ENCODE results near the gene CBX5. TPM values are rescaled to one million over a fixed set of nuclear protein-coding genes. Genes with fewer than 3 reads are reported as not detected.
A peak's percentile ranks its signal among the peaks of the same experiment; 100 is the strongest.
"Not testable (repeated sequence)": the region's sequence is repeated elsewhere in the genome, so short reads cannot be mapped to it uniquely, and the experiment has no call there.

Gene CBX5
- total RNA-seq, 2 donors from 2014 or later: 49.9 to 52.8 TPM

DNA sequence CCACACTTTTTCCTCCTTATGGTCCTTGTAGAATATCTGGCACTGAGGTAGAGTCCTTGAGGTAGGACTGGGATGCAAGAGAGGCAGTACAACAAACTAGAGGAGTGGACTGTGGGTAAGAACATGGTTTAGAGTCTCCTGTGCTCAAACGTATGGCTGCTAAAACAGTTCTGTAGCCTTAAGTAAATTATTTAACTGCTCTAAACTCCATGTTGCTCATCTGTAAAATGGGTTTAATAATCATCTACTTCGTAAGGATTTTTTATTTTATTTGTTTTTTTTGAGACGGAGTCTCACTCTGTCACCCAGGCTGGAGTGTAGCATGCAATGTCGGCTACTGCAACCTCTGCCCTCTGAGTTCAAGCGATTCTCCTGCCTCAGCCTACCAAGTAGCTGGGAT is 41.4 kb upstream of the CBX5 start:
- Histone ChIP-seq H3K36me3 (no peaks in the 10 kb centered on the region), H3K9me3 (no peaks in the 10 kb centered on the region), H3K27me3 (replicated peaks; ENCODE audit: insufficient read depth) (no peaks in the 10 kb centered on the region), H3K4me1 (replicated peaks) (no peaks in the 10 kb centered on the region), H3K27ac (no peak overlapping the region), H3K4me3 (no peak overlapping the region)
- DNase-seq (ENCODE audit: low spot score): no peak
- intact Hi-C loops (cut with DNase I): loop anchor here (5.0 kb wide), 1 partner anchor 104 kb away; no protein-coding TSS in a partner anchor
- 90% methylated on average over 5 of the region's 5 CpGs for WGBS
- TF ChIP-seq, protein P1, sequence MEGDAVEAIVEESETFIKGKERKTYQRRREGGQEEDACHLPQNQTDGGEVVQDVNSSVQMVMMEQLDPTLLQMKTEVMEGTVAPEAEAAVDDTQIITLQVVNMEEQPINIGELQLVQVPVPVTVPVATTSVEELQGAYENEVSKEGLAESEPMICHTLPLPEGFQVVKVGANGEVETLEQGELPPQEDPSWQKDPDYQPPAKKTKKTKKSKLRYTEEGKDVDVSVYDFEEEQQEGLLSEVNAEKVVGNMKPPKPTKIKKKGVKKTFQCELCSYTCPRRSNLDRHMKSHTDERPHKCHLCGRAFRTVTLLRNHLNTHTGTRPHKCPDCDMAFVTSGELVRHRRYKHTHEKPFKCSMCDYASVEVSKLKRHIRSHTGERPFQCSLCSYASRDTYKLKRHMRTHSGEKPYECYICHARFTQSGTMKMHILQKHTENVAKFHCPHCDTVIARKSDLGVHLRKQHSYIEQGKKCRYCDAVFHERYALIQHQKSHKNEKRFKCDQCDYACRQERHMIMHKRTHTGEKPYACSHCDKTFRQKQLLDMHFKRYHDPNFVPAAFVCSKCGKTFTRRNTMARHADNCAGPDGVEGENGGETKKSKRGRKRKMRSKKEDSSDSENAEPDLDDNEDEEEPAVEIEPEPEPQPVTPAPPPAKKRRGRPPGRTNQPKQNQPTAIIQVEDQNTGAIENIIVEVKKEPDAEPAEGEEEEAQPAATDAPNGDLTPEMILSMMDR (IDR thresholded peaks at IDR 0.05): no peak
- no peak for TF ChIP-seq POLR2A (IDR thresholded peaks at IDR 0.05)
- TF ChIP-seq POLR2AphosphoS5 (IDR thresholded peaks at IDR 0.05): no peak

DNA sequence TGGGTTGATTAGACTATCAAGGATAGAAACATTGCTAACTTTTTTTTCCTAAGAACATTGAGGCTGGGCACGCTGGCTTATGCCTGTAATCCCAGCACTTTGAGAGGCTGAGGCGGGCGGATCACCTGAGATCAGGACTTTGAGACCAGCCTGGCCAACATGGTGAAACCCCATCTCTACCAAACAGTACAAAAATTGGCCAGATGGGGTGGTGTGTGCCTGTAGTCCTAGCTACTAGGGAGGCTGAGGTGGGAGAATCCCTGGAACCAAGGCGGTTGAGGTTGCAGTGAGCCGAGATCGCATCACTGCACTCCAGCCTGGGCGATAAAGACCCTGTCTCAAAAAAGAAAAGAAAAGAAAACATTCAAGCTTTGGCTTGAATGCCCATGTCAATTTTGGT is 32.4 kb upstream of the CBX5 start:
- 93% methylated on average over 7 of the region's 7 CpGs for WGBS
- H3K27ac ChIP-seq; H3K36me3 ChIP-seq; H3K27me3 ChIP-seq (replicated peaks; ENCODE audit: insufficient read depth); H3K4me1 ChIP-seq (replicated peaks); H3K4me3 ChIP-seq; H3K9me3 ChIP-seq; DNase-seq (ENCODE audit: low spot score); intact Hi-C loops (cut with DNase I): not testable (repeated sequence)

DNA sequence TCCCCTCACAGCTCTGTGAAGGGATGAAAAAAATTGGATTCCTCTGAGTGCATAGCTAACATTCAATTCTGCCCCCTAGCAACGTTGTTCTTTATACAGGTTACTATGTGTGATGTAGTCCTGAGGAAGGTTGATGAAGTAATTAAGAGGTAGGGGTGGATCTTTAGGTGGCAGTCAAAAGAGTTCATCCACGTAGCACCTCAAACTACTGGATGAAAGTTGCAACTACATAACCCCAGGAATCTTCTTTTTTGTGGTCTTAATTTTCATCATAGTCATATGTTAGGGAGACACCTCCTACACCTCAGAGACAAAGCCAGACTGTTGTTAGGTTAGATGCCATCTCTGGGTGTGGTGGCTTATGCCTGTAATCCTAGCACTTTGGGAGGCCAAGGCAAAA is 31.1 kb upstream of the CBX5 start:
- no peaks in the 10 kb centered on the region for H3K9me3 ChIP-seq
- no peak for TF ChIP-seq POLR2AphosphoS5 (IDR thresholded peaks at IDR 0.05)
- no peak for TF ChIP-seq POLR2A (IDR thresholded peaks at IDR 0.05)
- TF ChIP-seq, protein P1 (IDR thresholded peaks at IDR 0.05): no peak
- H3K4me1 ChIP-seq (replicated peaks): no peaks in the 10 kb centered on the region
- H3K27me3 ChIP-seq (replicated peaks; ENCODE audit: insufficient read depth): no peaks in the 10 kb centered on the region
- H3K36me3 ChIP-seq: no peaks in the 10 kb centered on the region
- H3K27ac ChIP-seq: no peak overlapping the region
- DNase-seq (ENCODE audit: low spot score): no peak
- no peak overlapping the region for H3K4me3 ChIP-seq
- 59% methylated on average over 2 of the region's 2 CpGs for WGBS
- intact Hi-C loops (cut with DNase I): no loop called here

DNA sequence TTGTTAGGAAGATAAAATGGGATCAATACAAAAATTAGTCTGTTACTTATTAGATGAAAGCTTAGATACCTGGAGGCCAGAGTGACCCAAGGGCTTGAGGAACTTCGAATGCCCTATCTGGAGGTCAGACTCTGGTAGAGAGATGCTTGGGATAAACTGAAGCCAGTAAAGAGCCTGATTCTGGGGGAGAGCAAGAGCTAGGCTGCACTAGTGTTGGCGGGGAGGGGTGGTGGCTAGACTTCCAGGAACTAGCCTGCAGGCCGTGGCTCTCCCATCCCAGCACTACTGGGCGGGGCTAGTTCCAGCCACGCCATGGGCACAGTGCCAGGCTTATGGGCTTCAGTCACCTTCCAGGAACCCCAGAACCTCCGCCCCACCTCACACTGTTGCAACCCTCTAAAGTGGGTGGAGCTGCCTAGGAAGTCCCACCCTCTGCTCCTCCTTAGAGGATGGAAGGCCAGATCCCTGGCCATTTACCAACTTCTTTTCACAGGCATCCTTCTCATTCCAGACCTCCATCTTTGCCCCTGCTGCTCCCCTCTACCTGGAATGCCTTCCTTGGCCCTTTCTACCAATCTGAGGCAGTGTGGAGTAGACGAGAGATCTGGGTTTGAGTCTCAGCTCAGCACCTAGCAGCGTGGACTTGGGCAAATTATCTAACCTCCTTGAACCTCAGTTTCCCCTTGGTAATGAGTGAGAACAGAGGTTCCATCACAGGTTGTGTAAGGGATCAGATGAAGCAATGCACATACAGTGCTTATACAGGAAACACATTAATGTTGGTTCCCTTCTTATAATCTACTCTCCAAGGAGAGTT is 27.2 kb upstream of the CBX5 start:
- Histone ChIP-seq H3K4me1 (replicated peaks) (no peaks in the 10 kb centered on the region), H3K27me3 (replicated peaks; ENCODE audit: insufficient read depth) (no peaks in the 10 kb centered on the region), H3K4me3 (no peak overlapping the region), H3K9me3 (no peaks in the 10 kb centered on the region), H3K27ac (no peak overlapping the region), H3K36me3 (no peaks in the 10 kb centered on the region)
- DNase-seq (ENCODE audit: low spot score): peak; percentile 20
- intact Hi-C loops (cut with DNase I): no loop called here
- TF ChIP-seq POLR2A (IDR thresholded peaks at IDR 0.05): no peak
- TF ChIP-seq, protein P1 (IDR thresholded peaks at IDR 0.05): no peak
- no peak for TF ChIP-seq POLR2AphosphoS5 (IDR thresholded peaks at IDR 0.05)
- WGBS: 61% methylated on average over 8 of the region's 8 CpGs

- Histone ChIP-seq H3K27me3 (replicated peaks; ENCODE audit: insufficient read depth) (no peaks in the 10 kb centered on the region), H3K4me3 (no peak overlapping the region), H3K9me3 (no peaks in the 10 kb centered on the region), H3K36me3 (no peaks in the 10 kb centered on the region), H3K27ac (no peak overlapping the region), H3K4me1 (replicated peaks) (no peaks in the 10 kb centered on the region)
- 24% methylated on average over 12 of the region's 12 CpGs for WGBS
- TF ChIP-seq, protein P1 (IDR thresholded peaks at IDR 0.05): no peak
- no peak for TF ChIP-seq POLR2AphosphoS5 (IDR thresholded peaks at IDR 0.05)
- no peak for TF ChIP-seq POLR2A (IDR thresholded peaks at IDR 0.05)
- intact Hi-C loops (cut with DNase I): no loop called here
- DNase-seq (ENCODE audit: low spot score): peak; percentile 27
These were observed 24.4 kb upstream of the CBX5 start for GRCh38 chr12:54304187-54304810.

All from prostate gland (tissue), 2 donors.